HepG2 (cell line): ENCODE data around the gene SSC5D. TPM values are rescaled to one million over a fixed set of nuclear protein-coding genes. Genes with fewer than 3 reads are reported as not detected.

ENCODE experiments used
- ARID5B ChIP-seq: IDR thresholded peaks from 2 replicates; pipeline ENCODE4 v1.4.0; 2020; ENCODE audit warnings: mild to moderate bottlenecking, missing genetic modification reagents
- CCAR2 ChIP-seq: fragments of 200-400 bp; formaldehyde crosslinking; optimal IDR thresholded peaks from 2 replicates; pipeline ENCODE3; 2018; ENCODE audit warnings: low read depth, mild to moderate bottlenecking, low read length, moderate library complexity
- CREB1 ChIP-seq, 2 experiments: fragments of 450-650 bp in 1 of 2; IDR thresholded peaks; 2 replicates each; pipeline ENCODE4 v1.6.1; 2016 to 2017; ENCODE audit warnings: control low read depth in 1 of 2, mild to moderate bottlenecking in 1 of 2, missing compliant biosample characterization in 1 of 2, missing genetic modification characterization in 1 of 2
- HMG20A ChIP-seq: IDR thresholded peaks from 2 replicates; pipeline ENCODE4 v1.6.1; 2016; ENCODE audit warnings: borderline replicate concordance
- JUND ChIP-seq: sonication (generic); formaldehyde crosslinking; IDR thresholded peaks from 2 replicates; pipeline ENCODE4 v1.8.0; 2022; ENCODE audit warnings: mild to moderate bottlenecking, missing genetic modification reagents
- MED1 ChIP-seq: sonication (generic); formaldehyde crosslinking; IDR thresholded peaks from 2 replicates; pipeline ENCODE4 v1.4.0; 2020; ENCODE audit warnings: missing genetic modification reagents
- PAX8 ChIP-seq: sonication (generic); formaldehyde crosslinking; IDR thresholded peaks from 2 replicates; pipeline ENCODE4 v1.8.0; 2022; ENCODE audit warnings: mild to moderate bottlenecking, missing genetic modification reagents, borderline replicate concordance
- RXRA ChIP-seq: sonication (generic); formaldehyde crosslinking; IDR thresholded peaks from 2 replicates; pipeline ENCODE4 v1.5.1; 2020; ENCODE audit warnings: missing genetic modification reagents
- U2AF1 ChIP-seq: fragments of 200-400 bp; formaldehyde crosslinking; optimal IDR thresholded peaks from 2 replicates; pipeline ENCODE3; 2017; ENCODE audit warnings: mild to moderate bottlenecking, low read depth, low read length
- ZFP62 ChIP-seq: sonication (generic); formaldehyde crosslinking; IDR thresholded peaks from 2 replicates; pipeline ENCODE4 v1.4.0; 2020; ENCODE audit warnings: missing genetic modification reagents
- ZGPAT ChIP-seq: IDR thresholded peaks from 2 replicates; pipeline ENCODE4 v1.6.1; 2016; ENCODE audit warnings: mild to moderate bottlenecking
- ZNF354B ChIP-seq: sonication (generic); formaldehyde crosslinking; IDR thresholded peaks from 2 replicates; pipeline ENCODE4 v1.8.0; 2022; ENCODE audit warnings: mild to moderate bottlenecking, missing genetic modification reagents
- ZNF512B ChIP-seq: sonication (generic); formaldehyde crosslinking; IDR thresholded peaks from 2 replicates; pipeline ENCODE4 v1.5.1; 2020; ENCODE audit warnings: missing genetic modification reagents, mild to moderate bottlenecking, borderline replicate concordance
- ZNF687 ChIP-seq: sonication (generic); formaldehyde crosslinking; IDR thresholded peaks from 2 replicates; pipeline ENCODE4 v1.5.1; 2020; ENCODE audit warnings: mild to moderate bottlenecking, missing genetic modification reagents, moderate library complexity
- ZNF841 ChIP-seq: sonication (generic); formaldehyde crosslinking; IDR thresholded peaks from 2 replicates; pipeline ENCODE4 v1.8.1; 2023; ENCODE audit warnings: missing genetic modification reagents, borderline replicate concordance
- polyA plus RNA-seq, 8 experiments: library from polyadenylated mRNA; depleted of rRNA in 3 of 8; stranded (reverse) in 7 of 8; unstranded in 1 of 8; fragments of >200 nt; fragmentation: Illumina TruSeq in 4 of 8; extraction: Trizol in 4 of 8; gene quantifications; 2 replicates each; pipeline versions ENCODE4 v1.2.1 to v1.2.3, GENCODE V29; 2011 to 2016; ENCODE audit warnings: low read depth in 4 of 8, missing spikeins in 1 of 8, mixed read lengths in 1 of 8; ENCODE audit not compliant: insufficient read depth in 1 of 8
- total RNA-seq, 5 experiments: library from RNA; depleted of rRNA; stranded (reverse); fragments of >200 nt; fragmentation: Illumina TruSeq; extraction: Trizol; gene quantifications; 2 replicates each; pipeline ENCODE4 v1.2.3, GENCODE V29; 2016; ENCODE audit warnings: low read depth in 1 of 5

Gene SSC5D
- total and polyA plus RNA-seq, 2 of the 13 experiments (the other 11 are each of a cell fraction or from before 2014, with no cell fraction given): not detected

- no peak for TF ChIP-seq CCAR2
- peak; percentile 19; the same call in 1 of the 2 replicates for TF ChIP-seq ZGPAT
- peak; percentile 53 for TF ChIP-seq MED1 (CRISPR knock-in tag)
- TF ChIP-seq RXRA (CRISPR knock-in tag): peak; percentile 87
- TF ChIP-seq HMG20A (CRISPR knock-in tag): peak; percentile 35; the same call in 1 of the 2 replicates
- TF ChIP-seq CREB1 (IDR thresholded peaks at IDR 0.05): peak; percentile 48; the same call in 1 of the 2 replicates
- no peak for TF ChIP-seq CREB1 (CRISPR knock-in tag; IDR thresholded peaks at IDR 0.05)
- TF ChIP-seq U2AF1: no peak
- peak; percentile 42; the same call in 1 of the 2 replicates for TF ChIP-seq JUND
- TF ChIP-seq ZFP62 (CRISPR knock-in tag): no peak
- TF ChIP-seq ZNF512B: no peak
- TF ChIP-seq ARID5B (CRISPR knock-in tag): peak; percentile 67
- TF ChIP-seq ZNF687 (CRISPR knock-in tag): peak; percentile 76
- TF ChIP-seq PAX8 (CRISPR knock-in tag): no peak
- TF ChIP-seq ZNF354B: no peak
- TF ChIP-seq ZNF841: no peak
Observed at GRCh38 chr19:55544776-55545439, 56.7 kb downstream of the SSC5D start (continued).
